WTC11 (cell line): ENCODE measurements around the gene DGKZ.

Experiments
- ATF2 ChIP-seq: sonication (generic); formaldehyde crosslinking; IDR thresholded peaks from 2 replicates; pipeline ENCODE4 v1.8.1; 2022; ENCODE audit warnings: low read depth, missing genetic modification reagents, borderline replicate concordance
- CREB1 ChIP-seq: sonication (generic); formaldehyde crosslinking; IDR thresholded peaks from 2 replicates; pipeline ENCODE4 v1.8.0; 2023; ENCODE audit warnings: mild to moderate bottlenecking, missing genetic modification reagents
- CTCF ChIP-seq: fragments of 200-600 bp; IDR thresholded peaks from 2 replicates; pipeline ENCODE4 v1.8.0; 2022; ENCODE audit warnings: antibody characterized with exemption
- E2F1 ChIP-seq: sonication (generic); formaldehyde crosslinking; IDR thresholded peaks from 2 replicates; pipeline ENCODE4 v1.8.0; 2022; ENCODE audit warnings: mild to moderate bottlenecking, missing genetic modification reagents
- FOXK1 ChIP-seq: sonication (generic); formaldehyde crosslinking; IDR thresholded peaks from 2 replicates; pipeline ENCODE4 v1.8.0; 2022; ENCODE audit warnings: mild to moderate bottlenecking, moderate library complexity, missing genetic modification reagents
- MAX ChIP-seq: sonication (generic); formaldehyde crosslinking; IDR thresholded peaks from 2 replicates; pipeline ENCODE4 v1.8.0; 2022; ENCODE audit warnings: mild to moderate bottlenecking, missing genetic modification reagents
- NFYB ChIP-seq: sonication (generic); formaldehyde crosslinking; conservative IDR thresholded peaks from 2 replicates; pipeline ENCODE4 v1.8.0; 2022; ENCODE audit warnings: low read depth, missing genetic modification reagents
- NR1H2 ChIP-seq: sonication (generic); formaldehyde crosslinking; IDR thresholded peaks from 2 replicates; pipeline ENCODE4 v1.9.0; 2021; ENCODE audit warnings: mild to moderate bottlenecking, moderate library complexity, missing genetic modification reagents
- SMAD3 ChIP-seq: sonication (generic); formaldehyde crosslinking; IDR thresholded peaks from 2 replicates; pipeline ENCODE4 v1.8.0; 2022; ENCODE audit warnings: missing genetic modification reagents, mild to moderate bottlenecking, borderline replicate concordance

- TF ChIP-seq MAX (no peak), NFYB (CRISPR knock-in tag) (no peak), CREB1 (CRISPR knock-in tag) (no peak), FOXK1 (no peak), CTCF (no peak), E2F1 (CRISPR knock-in tag) (no peak), NR1H2 (CRISPR knock-in tag) (no peak), SMAD3 (CRISPR knock-in tag) (no peak), ATF2 (CRISPR knock-in tag) (no peak)
Measured at GRCh38 chr11:46359953-46360352, 12.7 kb downstream of the DGKZ start.
